K562 (cell line): ENCODE results near the gene IMPDH2. TPM values are rescaled to one million over a fixed set of nuclear protein-coding genes. Genes with fewer than 3 reads are reported as not detected.
A peak's percentile ranks its signal among the peaks of the same experiment; 100 is the strongest.

Experiments used
- ARID2 ChIP-seq: fragments of 450-650 bp; IDR thresholded peaks from 2 replicates; pipeline ENCODE4 v1.6.1; 2017; ENCODE audit warnings: antibody characterized with exemption, mild to moderate bottlenecking
- ASH1L ChIP-seq: fragments of 450-650 bp; IDR thresholded peaks from 2 replicates; pipeline ENCODE4 v1.6.1; 2018; ENCODE audit warnings: borderline replicate concordance, mild to moderate bottlenecking, low read depth; ENCODE audit not compliant: partially characterized antibody
- CBX2 ChIP-seq: fragments of 200-600 bp; sonication (generic); IDR thresholded peaks from one replicate; pipeline ENCODE4 v1.6.1; 2012; ENCODE audit warnings: mild to moderate bottlenecking, low read length, inconsistent platforms; ENCODE audit not compliant: insufficient read depth, poor library complexity, severe bottlenecking
- CHCHD3 ChIP-seq: fragments of 250-450 bp; sonication (Bioruptor Pico); IDR thresholded peaks from 2 replicates; pipeline ENCODE4 v2.1.2; 2022; ENCODE audit warnings: mild to moderate bottlenecking
- HEY1 ChIP-seq: fragments of 250-450 bp; sonication (Bioruptor Pico); IDR thresholded peaks from 2 replicates; pipeline ENCODE4 v1.5.0; 2020; ENCODE audit warnings: mild to moderate bottlenecking, moderate library complexity, borderline replicate concordance
- IFI16 ChIP-seq: fragments of 250-450 bp; sonication (Bioruptor Pico); IDR thresholded peaks from 2 replicates; pipeline ENCODE4 v2.1.2; 2022; ENCODE audit warnings: mild to moderate bottlenecking, inconsistent platforms
- ILK ChIP-seq: fragments of 450-650 bp; IDR thresholded peaks from 2 replicates; pipeline ENCODE4 v1.6.1; 2016; ENCODE audit warnings: missing genetic modification characterization, low read depth, mild to moderate bottlenecking, missing compliant biosample characterization, moderate library complexity, borderline replicate concordance
- NFIC ChIP-seq: fragments of 450-650 bp; IDR thresholded peaks from 2 replicates; pipeline ENCODE4 v1.6.1; 2017; ENCODE audit warnings: mild to moderate bottlenecking, inconsistent platforms
- PHTF2 ChIP-seq: fragments of 250-450 bp; sonication (Bioruptor Pico); IDR thresholded peaks from 2 replicates; pipeline ENCODE4 v1.5.0; 2021; ENCODE audit warnings: mild to moderate bottlenecking
- POLR3A ChIP-seq: IDR thresholded peaks from 2 replicates; pipeline ENCODE4 v1.6.1; 2011; ENCODE audit warnings: borderline replicate concordance, mild to moderate bottlenecking, moderate library complexity; ENCODE audit not compliant: insufficient read length, insufficient read depth; ENCODE audit errors: extremely low read depth
- RBM14 ChIP-seq: fragments of 200-400 bp; formaldehyde crosslinking; IDR thresholded peaks from 2 replicates; pipeline ENCODE4 v1.6.1; 2018; ENCODE audit warnings: low read depth, mild to moderate bottlenecking, low read length, moderate library complexity, borderline replicate concordance; ENCODE audit not compliant: insufficient read depth
- SP2 ChIP-seq: IDR thresholded peaks from 2 replicates; pipeline ENCODE4 v1.6.1; 2011; ENCODE audit warnings: mild to moderate bottlenecking, low read depth, low read length, moderate library complexity; ENCODE audit not compliant: poor library complexity, severe bottlenecking; ENCODE audit errors: extremely low read depth
- TGIF2 ChIP-seq: sonication (generic); formaldehyde crosslinking; IDR thresholded peaks from 2 replicates; pipeline ENCODE4 v1.8.1; 2022; ENCODE audit warnings: mild to moderate bottlenecking, missing genetic modification reagents, moderate library complexity
- ZFP91 ChIP-seq: sonication (generic); formaldehyde crosslinking; IDR thresholded peaks from 2 replicates; pipeline ENCODE4 v1.8.0; 2022; ENCODE audit warnings: mild to moderate bottlenecking, missing genetic modification reagents
- ZNF354B ChIP-seq: fragments of 250-450 bp; sonication (Bioruptor Pico); IDR thresholded peaks from 2 replicates; pipeline ENCODE4 v1.4.0; 2020
- ZNF518B ChIP-seq: fragments of 250-450 bp; sonication (Bioruptor Pico); IDR thresholded peaks from 2 replicates; pipeline ENCODE4 v1.5.0; 2021; ENCODE audit warnings: mild to moderate bottlenecking, moderate library complexity
- ZNF586 ChIP-seq: fragments of 450-650 bp; formaldehyde crosslinking; conservative IDR thresholded peaks from 2 replicates; pipeline ENCODE4 v1.4.0; 2020; ENCODE audit warnings: mild to moderate bottlenecking, moderate library complexity
- ZNF644 ChIP-seq: fragments of 200-800 bp; sonication (Bioruptor generic); IDR thresholded peaks from 2 replicates; pipeline ENCODE4 v1.6.1; 2016; ENCODE audit warnings: low read depth, missing genetic modification characterization, missing compliant biosample characterization
- ZNF76 ChIP-seq: fragments of 250-450 bp; sonication (Bioruptor Pico); IDR thresholded peaks from 2 replicates; pipeline ENCODE4 v1.4.0; 2020; ENCODE audit warnings: mild to moderate bottlenecking, moderate library complexity, borderline replicate concordance
- polyA plus RNA-seq, 8 experiments: library from polyadenylated mRNA; depleted of rRNA in 4 of 8; stranded (reverse) in 5 of 8; unstranded in 3 of 8; fragments of >200 nt; fragmentation: Nextera tagmentation in 2 of 8; fragmentation: Illumina TruSeq in 1 of 8; extraction: Ambion mirVana in 2 of 8; extraction: Trizol in 1 of 8; gene quantifications; 2 replicates each; pipeline versions ENCODE4 v1.2.1 to v1.2.3, GENCODE V29; 2011 to 2014; ENCODE audit warnings: inconsistent platforms in 1 of 8, missing spikeins in 1 of 8
- total RNA-seq, 7 experiments: library from RNA; depleted of rRNA in 6 of 7; stranded (reverse); fragments of >200 nt in 6 of 7; fragmentation: Illumina TruSeq in 2 of 7; extraction: Trizol in 2 of 7; gene quantifications; 2 replicates each; pipeline versions ENCODE4 v1.2.1 to v1.2.3, GENCODE V29; 2011 to 2021; ENCODE audit warnings: low replicate concordance in 1 of 7
- TF ChIP-seq, protein P1 (sequence below): fragments of 450-650 bp; formaldehyde crosslinking; IDR thresholded peaks from 2 replicates; pipeline ENCODE4 v1.4.0; 2020; ENCODE audit warnings: mild to moderate bottlenecking

Gene IMPDH2
- total and polyA plus RNA-seq, 9 of the 15 experiments (the other 6 are each of a cell fraction or from before 2014, with no cell fraction given) = 318 to 507 (median 366) TPM

- TF ChIP-seq ILK = no peak
- no peak for TF ChIP-seq TGIF2 (CRISPR knock-in tag)
- TF ChIP-seq ZNF76 (CRISPR knock-in tag) = no peak
- no peak for TF ChIP-seq CBX2
- TF ChIP-seq PHTF2 = no peak
- no peak for TF ChIP-seq CHCHD3 (CRISPR knock-in tag)
- TF ChIP-seq ZNF586 (CRISPR knock-in tag) = no peak
- TF ChIP-seq ZFP91 (CRISPR knock-in tag) = no peak
- no peak for TF ChIP-seq ZNF354B (CRISPR knock-in tag)
- TF ChIP-seq, protein P1, sequence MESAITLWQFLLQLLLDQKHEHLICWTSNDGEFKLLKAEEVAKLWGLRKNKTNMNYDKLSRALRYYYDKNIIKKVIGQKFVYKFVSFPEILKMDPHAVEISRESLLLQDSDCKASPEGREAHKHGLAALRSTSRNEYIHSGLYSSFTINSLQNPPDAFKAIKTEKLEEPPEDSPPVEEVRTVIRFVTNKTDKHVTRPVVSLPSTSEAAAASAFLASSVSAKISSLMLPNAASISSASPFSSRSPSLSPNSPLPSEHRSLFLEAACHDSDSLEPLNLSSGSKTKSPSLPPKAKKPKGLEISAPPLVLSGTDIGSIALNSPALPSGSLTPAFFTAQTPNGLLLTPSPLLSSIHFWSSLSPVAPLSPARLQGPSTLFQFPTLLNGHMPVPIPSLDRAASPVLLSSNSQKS = no peak
- TF ChIP-seq ZNF644 = no peak
- TF ChIP-seq RBM14 = no peak
- no peak for TF ChIP-seq IFI16 (CRISPR knock-in tag)
- peak; percentile 72 for TF ChIP-seq SP2
- no peak for TF ChIP-seq ASH1L
- TF ChIP-seq HEY1 (CRISPR knock-in tag) = no peak
- TF ChIP-seq POLR3A = no peak
- TF ChIP-seq NFIC = 0 out of 2 replicates have a peak, but pooled peaks have one; percentile 33
- TF ChIP-seq ARID2 = no peak
- no peak for TF ChIP-seq ZNF518B (CRISPR knock-in tag)
Observed at GRCh38 chr3:49021813-49022687, 7.1 kb downstream of the IMPDH2 start, which contains the start of gene NDUFAF3 (continued).
